Left kidney (tissue), 8 donors: ENCODE results near the gene ARPC3. TPM values are rescaled to one million over a fixed set of nuclear protein-coding genes. Genes with fewer than 3 reads are reported as not detected.
"Not testable (repeated sequence)": the region's sequence is repeated elsewhere in the genome, so short reads cannot be mapped to it uniquely, and the experiment has no call there.

Experiments used
- DNase-seq: peaks from one replicate; pipeline ENCODE4 v3.0.0-alpha.2; 2013
- long read RNA-seq, 8 donors: transcript quantifications; one replicate each; lab custom pipeline, GENCODE V29; 2026
- polyA plus RNA-seq: library from polyadenylated mRNA; unstranded; fragments of 120-200 nt; gene quantifications from one replicate; pipeline ENCODE4 v1.2.1, GENCODE V29; 2013; ENCODE audit not compliant: insufficient read length

ARPC3 gene
- 248 TPM for polyA plus RNA-seq
- long read RNA-seq, donor 1, transcript ARPC3-201 (7 exons, 1,014 nt): major isoform, 149 of 234 reads
- long read RNA-seq, donor 1, partial matches to known transcripts: 80 of 234 reads
- long read RNA-seq, donor 1, other reads (novel, unspliced or antisense): 0 of 234 reads
- long read RNA-seq, donor 2, transcript ARPC3-201 (7 exons, 1,014 nt): major isoform, 123 of 168 reads
- long read RNA-seq, donor 2, partial matches to known transcripts: 42 of 168 reads
- long read RNA-seq, donor 2, other reads (novel, unspliced or antisense): 0 of 168 reads
- long read RNA-seq, donor 3, transcript ARPC3-201 (7 exons, 1,014 nt): major isoform, 106 of 169 reads
- long read RNA-seq, donor 3, partial matches to known transcripts: 60 of 169 reads
- long read RNA-seq, donor 3, other reads (novel, unspliced or antisense): 0 of 169 reads
- long read RNA-seq, donor 4, transcript ARPC3-201 (7 exons, 1,014 nt): major isoform, 14 of 48 reads
- long read RNA-seq, donor 4, partial matches to known transcripts: 34 of 48 reads
- long read RNA-seq, donor 4, other reads (novel, unspliced or antisense): 0 of 48 reads
- long read RNA-seq, donor 5, transcript ARPC3-205 (2 exons, 837 nt): minor isoform, 5 of 378 reads
- long read RNA-seq, donor 5, transcript ARPC3-201 (7 exons, 1,014 nt): major isoform, 262 of 378 reads
- long read RNA-seq, donor 5, partial matches to known transcripts: 109 of 378 reads
- long read RNA-seq, donor 5, other reads (novel, unspliced or antisense): 0 of 378 reads
- long read RNA-seq, donor 6, transcript ARPC3-201 (7 exons, 1,014 nt): major isoform, 129 of 248 reads
- long read RNA-seq, donor 6, partial matches to known transcripts: 116 of 248 reads
- long read RNA-seq, donor 6, other reads (novel, unspliced or antisense): 0 of 248 reads
- long read RNA-seq, donor 7, transcript ARPC3-201 (7 exons, 1,014 nt): major isoform, 208 of 302 reads
- long read RNA-seq, donor 7, transcript ARPC3-205 (2 exons, 837 nt): minor isoform, 5 of 302 reads
- long read RNA-seq, donor 7, partial matches to known transcripts: 86 of 302 reads
- long read RNA-seq, donor 7, other reads (novel, unspliced or antisense): 0 of 302 reads
- long read RNA-seq, donor 8, transcript ARPC3-201 (7 exons, 1,014 nt): major isoform, 63 of 89 reads
- long read RNA-seq, donor 8, partial matches to known transcripts: 25 of 89 reads
- long read RNA-seq, donor 8, other reads (novel, unspliced or antisense): 0 of 89 reads

DNA sequence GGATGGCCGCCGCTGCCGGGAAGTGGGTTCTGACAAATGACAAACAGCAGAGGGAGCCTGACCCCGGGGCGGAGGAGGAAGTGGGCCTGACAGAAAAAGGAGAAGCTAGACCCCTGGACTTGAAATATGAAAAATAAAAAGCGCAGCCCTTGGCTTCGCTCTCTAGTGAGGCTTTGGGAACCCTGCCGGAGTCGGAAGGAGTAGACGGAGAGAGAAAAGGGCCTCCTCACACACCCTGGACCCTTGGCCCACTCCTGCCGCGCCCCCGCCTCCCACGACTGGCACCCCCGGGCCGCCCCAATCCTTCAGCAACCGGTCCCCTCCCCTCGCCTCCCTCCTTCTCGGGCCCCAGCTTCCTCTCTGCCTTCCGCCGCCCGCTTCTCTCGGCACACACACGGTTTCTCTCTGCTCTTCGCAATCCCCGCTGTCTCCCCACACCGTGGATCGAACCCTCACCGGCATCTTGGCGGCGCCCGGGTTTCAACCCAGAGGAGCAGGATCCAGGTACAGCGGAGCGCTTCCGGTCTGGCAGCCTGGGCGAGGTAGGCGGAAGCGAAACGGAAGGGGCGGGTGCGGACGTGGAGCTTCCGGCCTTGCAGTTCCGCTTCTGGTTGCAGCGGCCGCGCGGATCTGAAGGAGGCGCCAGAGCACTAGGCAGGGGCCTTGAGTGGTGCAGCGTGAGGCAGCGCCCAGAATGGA is at the start of gene ARPC3:
Gene ARPC3 (minus strand): TSS at position 539 of the 699 bp plus-strand sequence. CDS start 77 bp downstream, at position 462.
- peak; percentile 94 for DNase-seq

DNA sequence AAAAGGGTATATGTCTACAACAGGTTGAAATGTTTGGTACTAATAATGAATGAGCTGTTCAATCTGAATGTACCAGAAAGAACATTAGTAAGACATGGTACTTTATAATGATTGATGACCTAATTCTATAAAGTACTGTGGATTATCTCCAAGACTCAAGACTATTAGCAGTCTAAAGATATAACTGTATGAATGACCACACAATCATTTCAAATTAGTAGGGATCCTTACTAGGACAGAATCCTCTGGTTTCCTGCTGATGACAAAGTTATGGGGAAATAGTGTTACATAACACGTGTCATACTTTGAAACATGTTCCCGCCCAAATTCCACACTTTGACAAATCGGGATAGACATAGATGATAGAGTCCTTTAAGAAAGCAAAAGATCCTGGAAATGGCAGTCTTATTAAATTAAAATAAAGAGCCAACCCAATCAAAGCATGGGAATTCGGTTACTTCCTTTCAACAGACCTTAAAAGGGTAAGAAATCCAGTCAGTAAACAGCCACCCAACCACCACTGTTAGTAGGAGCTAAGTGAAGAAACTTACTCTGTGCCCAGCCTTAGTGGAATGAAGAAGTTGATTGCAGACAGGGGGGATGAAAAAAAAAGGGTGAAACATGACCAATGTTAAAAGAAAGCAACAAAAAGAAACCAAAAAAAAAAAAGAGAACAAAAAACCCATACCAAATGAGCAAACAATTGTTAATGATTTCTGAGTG is 49.0 kb upstream of the ARPC3 start:
- no peak for DNase-seq

- no peak for DNase-seq
These were observed 25.3 kb upstream of the ARPC3 start for GRCh38 chr12:110475426-110475825.

GRCh38 chr12:110468214-110469048 is 18.3 kb upstream of the ARPC3 start, which contains the start of the genes FAM216A and GPN3:
Gene FAM216A, plus strand, starts transcription at chr12:110468845. Its CDS starts 31 bp downstream, at chr12:110468876.
Gene GPN3, minus strand, starts transcription at chr12:110468257. Its CDS starts 54 bp downstream, at chr12:110468203.
- peak; percentile 99 for DNase-seq

GRCh38 chr12:110467847-110468213 is 17.7 kb upstream of the ARPC3 start:
- DNase-seq: no peak

DNA sequence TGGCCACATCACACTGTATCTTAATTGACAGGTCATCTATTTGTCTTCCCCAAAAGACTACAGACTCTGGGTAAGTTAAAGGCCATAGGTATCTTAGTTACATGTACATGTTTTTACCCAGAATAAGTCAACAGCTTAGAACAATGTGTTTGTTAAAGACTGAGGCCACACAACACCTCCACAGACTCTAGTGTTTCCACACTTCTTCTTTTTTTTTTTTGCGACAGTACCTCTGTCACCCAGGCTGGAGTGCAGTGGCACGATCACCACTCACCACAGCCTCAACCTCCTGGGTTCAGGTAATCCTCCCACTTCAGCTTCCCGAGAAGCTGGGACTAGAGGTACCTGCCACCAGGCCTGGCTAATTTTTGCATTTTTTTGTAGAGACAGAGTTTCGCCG is 16.7 kb upstream of the ARPC3 start:
- DNase-seq: no peak

- not testable (repeated sequence) for DNase-seq
These were observed 15.6 kb upstream of the ARPC3 start for GRCh38 chr12:110465765-110466164.

- no peak for DNase-seq
These were observed 14.9 kb upstream of the ARPC3 start for GRCh38 chr12:110465024-110465423.

DNA sequence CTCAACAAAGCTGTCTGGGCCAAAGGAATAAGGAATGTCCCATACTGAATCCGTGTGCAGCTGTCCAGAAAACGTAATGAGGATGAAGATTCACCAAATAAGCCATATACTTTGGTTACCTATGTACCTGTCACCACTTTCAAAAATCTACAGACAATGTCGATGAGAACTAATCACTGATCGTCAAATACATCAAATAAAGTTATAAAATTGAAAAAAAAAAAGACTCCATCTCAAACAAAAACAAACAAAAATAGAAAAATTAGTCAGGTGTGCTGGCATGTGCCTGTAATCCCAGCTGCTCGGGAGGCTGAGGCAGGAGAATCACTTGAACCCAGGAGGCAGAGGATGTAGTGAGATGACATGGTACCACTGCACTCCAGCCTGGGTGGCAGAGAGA is 11.1 kb upstream of the ARPC3 start:
- not testable (repeated sequence) for DNase-seq

DNA sequence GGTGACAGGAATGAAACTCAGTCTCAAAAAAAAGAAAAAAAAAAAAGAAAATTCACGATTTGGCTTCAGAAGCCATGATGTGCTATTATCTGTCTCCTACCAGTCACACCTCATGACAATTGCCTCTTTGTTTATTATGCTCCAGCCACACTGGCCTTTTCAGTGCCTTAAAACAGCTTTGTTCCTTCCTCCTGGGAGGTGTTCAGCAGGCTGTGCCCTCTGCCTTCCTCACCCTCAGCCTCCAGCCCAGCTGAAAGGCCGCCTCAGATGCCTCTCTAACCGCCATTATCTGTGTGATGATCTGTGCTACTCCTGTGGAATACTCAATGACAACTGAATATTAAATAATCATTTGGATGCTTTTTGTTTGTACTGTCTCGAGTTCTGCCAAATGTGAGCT is 8.6 kb upstream of the ARPC3 start:
- DNase-seq: no peak

- no peak for DNase-seq
These were observed 3.6 kb upstream of the ARPC3 start for GRCh38 chr12:110453569-110454296.

DNA sequence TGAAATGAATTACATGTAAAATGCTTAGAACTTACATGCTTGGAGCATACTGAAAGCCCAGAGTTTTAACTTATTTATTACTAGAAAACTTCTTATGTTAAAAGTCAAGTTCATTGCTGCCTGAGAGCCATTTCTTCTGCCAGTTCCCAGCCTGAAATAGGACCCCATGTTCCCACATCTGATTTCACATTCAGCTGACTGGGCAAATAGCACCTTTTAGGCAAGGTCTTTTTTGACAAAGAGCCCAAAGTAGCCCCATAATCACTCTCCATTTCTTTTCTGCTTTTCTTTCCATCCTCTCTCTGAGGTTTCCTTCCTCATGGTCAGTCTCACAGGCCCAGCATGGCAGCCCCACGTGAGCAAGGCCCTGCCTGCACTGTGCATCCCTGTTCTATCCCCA is 1.1 kb upstream of the ARPC3 start:
- no peak for DNase-seq

DNA sequence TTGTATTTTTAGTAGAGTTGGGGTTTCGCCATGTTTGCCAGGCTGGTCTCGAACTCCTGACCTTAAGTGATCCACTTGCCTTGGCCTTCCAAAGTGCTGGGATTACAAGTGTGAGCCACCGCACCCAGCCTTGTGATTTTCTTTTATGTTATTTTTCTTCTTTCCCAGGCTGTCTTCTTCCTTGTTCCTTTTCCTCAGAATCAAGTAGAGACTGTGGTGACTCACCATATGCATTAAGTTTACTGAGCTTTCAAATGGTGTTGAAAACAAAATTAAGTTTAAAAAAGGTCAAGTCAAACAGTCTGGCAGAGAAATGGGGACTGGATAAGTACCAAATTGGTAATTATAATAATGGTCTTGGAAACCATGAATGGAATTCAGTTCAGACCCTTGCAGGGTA is 5.7 kb downstream of the ARPC3 start:
- DNase-seq: no peak

DNA sequence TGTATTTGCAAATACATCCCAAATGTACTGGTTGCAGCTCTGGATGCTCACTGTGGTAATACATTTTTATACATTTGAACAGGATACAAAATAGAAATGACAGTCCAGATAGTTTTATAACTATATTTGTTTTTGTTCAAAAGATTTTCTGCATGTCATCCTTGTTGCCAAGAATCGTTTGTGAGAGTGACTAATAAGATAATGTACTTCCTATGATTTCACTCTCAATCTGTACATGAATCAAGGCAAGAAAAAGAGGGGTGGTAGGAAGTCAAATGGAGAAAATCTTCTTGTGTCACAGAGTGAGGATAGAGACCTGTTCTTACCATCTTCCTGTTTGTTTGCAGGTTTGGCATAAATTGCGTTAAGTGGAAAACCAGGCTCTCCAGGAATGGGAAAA is 13.9 kb downstream of the ARPC3 start:
- DNase-seq: no peak

DNA sequence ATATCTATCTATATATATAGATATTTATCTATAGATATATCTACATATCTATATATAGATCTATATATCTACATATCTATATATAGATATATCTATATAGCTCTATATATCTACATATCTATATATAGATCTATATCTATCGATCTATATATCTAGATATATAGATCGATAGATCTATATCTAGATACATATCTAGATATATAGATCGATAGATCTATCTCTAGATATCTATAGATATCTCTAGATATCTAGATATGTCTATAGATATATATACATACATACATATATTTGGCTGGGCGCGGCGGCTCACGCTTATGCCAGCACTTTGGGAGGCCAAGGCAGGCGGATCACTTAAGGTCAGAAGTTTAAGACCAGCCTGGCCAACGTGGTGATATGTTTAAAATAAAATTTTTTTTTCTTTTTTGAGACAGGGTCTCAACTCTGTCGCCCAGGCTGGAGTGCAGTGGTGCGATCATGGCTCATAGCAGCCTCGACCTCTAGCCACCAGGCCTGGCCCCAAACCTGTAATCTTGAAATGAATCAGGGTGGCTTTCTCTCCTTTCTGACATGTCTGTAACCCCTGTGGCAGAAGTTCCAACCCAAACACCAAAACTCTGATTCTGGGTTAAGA is 18.1 kb downstream of the ARPC3 start:
- DNase-seq: no peak

DNA sequence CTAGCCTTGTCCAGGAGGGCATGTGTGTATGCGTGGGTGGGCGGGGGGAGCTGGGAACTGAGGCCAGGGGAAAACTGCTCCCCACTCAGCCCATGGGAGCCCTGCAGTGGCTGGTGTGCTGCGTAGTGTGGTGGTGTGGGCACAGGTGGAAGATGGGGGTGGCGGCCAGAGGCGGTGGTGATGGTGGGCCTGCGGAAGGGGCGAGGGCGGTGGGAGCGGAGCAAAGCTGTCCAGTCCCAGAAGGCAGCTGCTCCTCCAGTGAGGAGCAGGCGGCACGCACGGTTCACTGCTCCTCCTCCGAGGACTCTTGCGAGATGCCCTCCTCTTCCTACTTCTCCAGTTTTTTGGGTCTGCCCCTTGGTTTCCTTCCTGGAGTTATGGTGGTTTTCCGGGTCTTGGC is 20.5 kb downstream of the ARPC3 start:
- not testable (repeated sequence) for DNase-seq

DNA sequence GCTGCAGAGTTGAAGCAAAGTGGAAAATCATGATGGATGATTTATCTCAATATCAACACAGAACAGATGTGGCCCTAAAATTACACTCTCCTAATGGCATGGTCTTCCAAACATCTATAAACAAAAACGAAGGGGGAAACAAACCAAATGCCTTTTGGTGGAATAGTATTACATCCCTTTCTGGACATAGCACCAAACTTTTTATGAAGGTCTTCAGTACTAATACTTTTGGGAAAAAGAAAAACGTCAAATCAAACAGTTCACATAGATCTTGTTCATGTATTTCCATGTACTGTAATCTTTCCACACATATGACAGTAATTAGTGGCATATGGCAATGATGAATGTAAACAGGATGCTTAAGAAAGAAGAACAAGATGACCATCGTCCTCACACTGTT is 23.7 kb downstream of the ARPC3 start:
- no peak for DNase-seq

- DNase-seq: no peak
These were observed 25.9 kb downstream of the ARPC3 start for GRCh38 chr12:110424237-110424636.

GRCh38 chr12:110421701-110422100 is 28.4 kb downstream of the ARPC3 start:
- no peak for DNase-seq
